Subcutaneous adipose tissue (tissue), 4 donors: ENCODE data around the gene THG1L. TPM values are rescaled to one million over a fixed set of nuclear protein-coding genes. Genes with fewer than 3 reads are reported as not detected.

Experiments used
- CTCF ChIP-seq: fragments of 450-650 bp; IDR thresholded peaks from one replicate; pipeline ENCODE4 v1.5.1; 2016; ENCODE audit warnings: low read depth, mild to moderate bottlenecking, control low read depth, antibody characterized with exemption, moderate library complexity
- small RNA-seq: library from RNA; depleted of rRNA; stranded (forward); fragments of <200 nt; gene quantifications from one replicate; pipeline ENCODE3, GENCODE V24; 2016
- total RNA-seq, 4 donors: library from RNA; depleted of rRNA; stranded (reverse); fragments of >200 nt; gene quantifications; one replicate each; pipeline ENCODE4 v1.1.0, GENCODE V29; 2016

Gene THG1L
- total RNA-seq, 4 donors from 2014 or later: 7.0 to 13.2 (median 9.3) TPM

GRCh38 chr5:157772127-157772526, 40.9 kb downstream of the THG1L start:
- TF ChIP-seq CTCF: no peak

DNA sequence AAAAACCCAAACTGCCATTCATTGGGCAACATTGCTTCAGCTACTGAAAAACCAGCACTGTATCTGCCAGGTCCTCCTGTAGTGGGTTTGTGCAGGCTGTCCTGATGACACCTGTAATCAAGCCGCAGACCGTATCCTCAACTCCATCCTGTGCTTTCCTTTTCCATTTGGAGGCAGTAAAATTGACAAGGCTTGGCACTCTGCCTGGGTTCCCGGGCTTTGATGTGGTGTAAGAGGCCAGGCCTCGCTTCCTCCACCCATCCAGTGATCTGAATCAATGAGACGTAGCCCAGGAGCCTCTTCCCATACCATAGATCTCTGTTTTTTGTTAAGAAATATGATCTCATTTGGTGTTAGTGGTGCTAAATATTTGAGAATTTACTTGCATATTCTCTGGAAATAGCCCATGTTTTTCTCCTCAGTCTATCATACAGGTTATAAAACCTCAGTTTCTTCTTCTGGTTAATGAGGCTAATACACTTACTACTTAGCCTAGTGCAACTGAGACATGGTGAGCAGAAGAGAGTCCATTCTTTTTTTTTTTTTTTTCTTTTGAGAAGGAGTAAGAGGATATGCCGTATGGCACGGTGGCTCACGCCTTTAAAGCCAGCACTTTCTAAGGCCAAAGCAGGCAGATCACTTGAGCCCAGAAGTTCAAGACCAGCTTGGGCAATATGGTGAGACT, 47.0 kb downstream of the THG1L start:
- TF ChIP-seq CTCF: no peak

- TF ChIP-seq CTCF: no peak
These were observed 48.0 kb downstream of the THG1L start for GRCh38 chr5:157779221-157779620.

- TF ChIP-seq CTCF: no peak
These were observed 54.6 kb downstream of the THG1L start for GRCh38 chr5:157785801-157786200.

Small RNA genes lying within 50 kb of the gene (small RNA-seq; reads per million reads assigned to genes)
- not detected for gene AC026407.1

Other genes with a start within 250 kb of the THG1L start
- gene ADAM19, start 155.6 kb upstream of the THG1L start, total RNA-seq: 1 to 10 TPM; 1.4 to 2.9 (median 2.2) TPM
- gene SOX30, start 79.0 kb upstream of the THG1L start, total RNA-seq: not detected
- gene C5orf52, start 59.9 kb upstream of the THG1L start, total RNA-seq: not detected
- gene LSM11, start 12.3 kb downstream of the THG1L start, total RNA-seq: 1 to 10 TPM; 2.6 to 4.1 (median 3.9) TPM
- 10 to 100 TPM; 66.3 to 94.7 (median 77.9) TPM for gene CLINT1, start 127.7 kb downstream of the THG1L start, total RNA-seq